HepG2 (cell line): Measurements from ENCODE around the gene ESYT2. TPM values are rescaled to one million over a fixed set of nuclear protein-coding genes. Genes with fewer than 3 reads are reported as not detected.

Experiments
- BRF2 ChIP-seq: sonication (generic); formaldehyde crosslinking; IDR thresholded peaks from 2 replicates; pipeline ENCODE4 v1.8.1; 2022; ENCODE audit warnings: mild to moderate bottlenecking, missing genetic modification reagents
- FOXC1 ChIP-seq: sonication (generic); formaldehyde crosslinking; IDR thresholded peaks from 2 replicates; pipeline ENCODE4 v1.8.0; 2022; ENCODE audit warnings: mild to moderate bottlenecking, missing genetic modification reagents, borderline replicate concordance
- GFI1 ChIP-seq: sonication (generic); formaldehyde crosslinking; IDR thresholded peaks from 2 replicates; pipeline ENCODE4 v1.5.0; 2020; ENCODE audit warnings: missing genetic modification reagents, mild to moderate bottlenecking, borderline replicate concordance
- IRX3 ChIP-seq: sonication (generic); formaldehyde crosslinking; IDR thresholded peaks from 2 replicates; pipeline ENCODE4 v1.8.1; 2023; ENCODE audit warnings: mild to moderate bottlenecking, low read depth, missing genetic modification reagents, borderline replicate concordance
- MBNL3 ChIP-seq: fragments of 250-450 bp; sonication (Bioruptor Pico); conservative IDR thresholded peaks from 2 replicates; pipeline ENCODE4 v1.8.0; 2022; ENCODE audit warnings: mild to moderate bottlenecking, inconsistent platforms
- PRDM10 ChIP-seq: sonication (generic); formaldehyde crosslinking; IDR thresholded peaks from 2 replicates; pipeline ENCODE4 v1.4.0; 2020; ENCODE audit warnings: low read depth, missing genetic modification reagents
- SAP130 ChIP-seq: IDR thresholded peaks from 2 replicates; pipeline ENCODE4 v1.6.1; 2016; ENCODE audit warnings: low read depth
- SIN3B ChIP-seq: fragments of 150-350 bp; IDR thresholded peaks from 2 replicates; pipeline ENCODE4 v1.6.1; 2014; ENCODE audit warnings: low read length
- SMAD1 ChIP-seq: sonication (generic); formaldehyde crosslinking; IDR thresholded peaks from 2 replicates; pipeline ENCODE4 v1.4.0; 2020; ENCODE audit warnings: missing genetic modification reagents, low read depth, mild to moderate bottlenecking, borderline replicate concordance
- SUZ12 ChIP-seq: fragments of 150-350 bp; IDR thresholded peaks from 2 replicates; pipeline ENCODE4 v1.6.1; 2014; ENCODE audit warnings: low read depth, low read length
- TFE3 ChIP-seq: IDR thresholded peaks from 2 replicates; pipeline ENCODE4 v1.6.1; 2016
- ZNF263 ChIP-seq: sonication (generic); formaldehyde crosslinking; IDR thresholded peaks from 2 replicates; pipeline ENCODE4 v1.4.0; 2020; ENCODE audit warnings: missing genetic modification reagents
- ZNF264 ChIP-seq: sonication (generic); formaldehyde crosslinking; IDR thresholded peaks from 2 replicates; pipeline ENCODE4 v1.4.0; 2020; ENCODE audit warnings: missing genetic modification reagents
- ZNF451 ChIP-seq: sonication (generic); formaldehyde crosslinking; IDR thresholded peaks from 2 replicates; pipeline ENCODE4 v1.5.0; 2020; ENCODE audit warnings: mild to moderate bottlenecking, missing genetic modification reagents
- ZNF597 ChIP-seq: sonication (generic); formaldehyde crosslinking; IDR thresholded peaks from 2 replicates; pipeline ENCODE4 v1.5.0; 2020; ENCODE audit warnings: missing genetic modification reagents
- ZNF670 ChIP-seq: sonication (generic); formaldehyde crosslinking; IDR thresholded peaks from 2 replicates; pipeline ENCODE4 v1.8.0; 2022; ENCODE audit warnings: mild to moderate bottlenecking, missing genetic modification reagents, borderline replicate concordance
- ZNF709 ChIP-seq: sonication (generic); formaldehyde crosslinking; IDR thresholded peaks from 2 replicates; pipeline ENCODE4 v1.5.0; 2020; ENCODE audit warnings: mild to moderate bottlenecking, missing genetic modification reagents
- polyA plus RNA-seq, 8 experiments: library from polyadenylated mRNA; depleted of rRNA in 3 of 8; stranded (reverse) in 7 of 8; unstranded in 1 of 8; fragments of >200 nt; fragmentation: Illumina TruSeq in 4 of 8; extraction: Trizol in 4 of 8; gene quantifications; 2 replicates each; pipeline versions ENCODE4 v1.2.1 to v1.2.3, GENCODE V29; 2011 to 2016; ENCODE audit warnings: low read depth in 4 of 8, missing spikeins in 1 of 8, mixed read lengths in 1 of 8; ENCODE audit not compliant: insufficient read depth in 1 of 8
- total RNA-seq, 5 experiments: library from RNA; depleted of rRNA; stranded (reverse); fragments of >200 nt; fragmentation: Illumina TruSeq; extraction: Trizol; gene quantifications; 2 replicates each; pipeline ENCODE4 v1.2.3, GENCODE V29; 2016; ENCODE audit warnings: low read depth in 1 of 5
- TF ChIP-seq, protein P1 (sequence below): sonication (generic); formaldehyde crosslinking; IDR thresholded peaks from 2 replicates; pipeline ENCODE4 v1.4.0; 2020; ENCODE audit warnings: missing genetic modification reagents, borderline replicate concordance

Gene ESYT2
- total and polyA plus RNA-seq, 2 of the 13 experiments (the other 11 are each of a cell fraction or from before 2014, with no cell fraction given): 28.5 to 37.3 TPM

- TF ChIP-seq PRDM10 (CRISPR knock-in tag): peak; percentile 65; the same call in 1 of the 2 replicates
- TF ChIP-seq ZNF709 (CRISPR knock-in tag): 0 out of 2 replicates have a peak, but pooled peaks have one; percentile 37
- TF ChIP-seq BRF2: 0 out of 2 replicates have a peak, but pooled peaks have one; percentile 55
- TF ChIP-seq SIN3B: no peak
- TF ChIP-seq ZNF597 (CRISPR knock-in tag): no peak
- TF ChIP-seq SUZ12: no peak
- TF ChIP-seq TFE3 (CRISPR knock-in tag): peak; percentile 24; the same call in 1 of the 2 replicates
- TF ChIP-seq ZNF451 (CRISPR knock-in tag): peak; percentile 70; the same call in 1 of the 2 replicates
- peak; percentile 79 for TF ChIP-seq ZNF264 (CRISPR knock-in tag)
- TF ChIP-seq, protein P1, sequence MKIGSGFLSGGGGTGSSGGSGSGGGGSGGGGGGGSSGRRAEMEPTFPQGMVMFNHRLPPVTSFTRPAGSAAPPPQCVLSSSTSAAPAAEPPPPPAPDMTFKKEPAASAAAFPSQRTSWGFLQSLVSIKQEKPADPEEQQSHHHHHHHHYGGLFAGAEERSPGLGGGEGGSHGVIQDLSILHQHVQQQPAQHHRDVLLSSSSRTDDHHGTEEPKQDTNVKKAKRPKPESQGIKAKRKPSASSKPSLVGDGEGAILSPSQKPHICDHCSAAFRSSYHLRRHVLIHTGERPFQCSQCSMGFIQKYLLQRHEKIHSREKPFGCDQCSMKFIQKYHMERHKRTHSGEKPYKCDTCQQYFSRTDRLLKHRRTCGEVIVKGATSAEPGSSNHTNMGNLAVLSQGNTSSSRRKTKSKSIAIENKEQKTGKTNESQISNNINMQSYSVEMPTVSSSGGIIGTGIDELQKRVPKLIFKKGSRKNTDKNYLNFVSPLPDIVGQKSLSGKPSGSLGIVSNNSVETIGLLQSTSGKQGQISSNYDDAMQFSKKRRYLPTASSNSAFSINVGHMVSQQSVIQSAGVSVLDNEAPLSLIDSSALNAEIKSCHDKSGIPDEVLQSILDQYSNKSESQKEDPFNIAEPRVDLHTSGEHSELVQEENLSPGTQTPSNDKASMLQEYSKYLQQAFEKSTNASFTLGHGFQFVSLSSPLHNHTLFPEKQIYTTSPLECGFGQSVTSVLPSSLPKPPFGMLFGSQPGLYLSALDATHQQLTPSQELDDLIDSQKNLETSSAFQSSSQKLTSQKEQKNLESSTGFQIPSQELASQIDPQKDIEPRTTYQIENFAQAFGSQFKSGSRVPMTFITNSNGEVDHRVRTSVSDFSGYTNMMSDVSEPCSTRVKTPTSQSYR (CRISPR knock-in tag): peak; percentile 90
- TF ChIP-seq IRX3 (CRISPR knock-in tag): 0 out of 2 replicates have a peak, but pooled peaks have one; percentile 63
- peak; percentile 86 for TF ChIP-seq FOXC1 (CRISPR knock-in tag)
- no peak for TF ChIP-seq MBNL3 (CRISPR knock-in tag)
- TF ChIP-seq ZNF263: peak; percentile 70
- TF ChIP-seq GFI1 (CRISPR knock-in tag): peak; percentile 63
- TF ChIP-seq ZNF670 (CRISPR knock-in tag): 0 out of 2 replicates have a peak, but pooled peaks have one; percentile 36
- peak; percentile 73; the same call in 1 of the 2 replicates for TF ChIP-seq SMAD1 (CRISPR knock-in tag)
- TF ChIP-seq SAP130: peak; percentile 95
These were observed 10.7 kb downstream of the ESYT2 start (continued) for GRCh38 chr7:158818325-158819213.
